Measurements from ENCODE around the gene HAPLN3. TPM values are rescaled to one million over a fixed set of nuclear protein-coding genes. Genes with fewer than 3 reads are reported as not detected.

Gene HAPLN3
- total RNA-seq, 1 donor from 2014 or later = 35.9 TPM

DNA sequence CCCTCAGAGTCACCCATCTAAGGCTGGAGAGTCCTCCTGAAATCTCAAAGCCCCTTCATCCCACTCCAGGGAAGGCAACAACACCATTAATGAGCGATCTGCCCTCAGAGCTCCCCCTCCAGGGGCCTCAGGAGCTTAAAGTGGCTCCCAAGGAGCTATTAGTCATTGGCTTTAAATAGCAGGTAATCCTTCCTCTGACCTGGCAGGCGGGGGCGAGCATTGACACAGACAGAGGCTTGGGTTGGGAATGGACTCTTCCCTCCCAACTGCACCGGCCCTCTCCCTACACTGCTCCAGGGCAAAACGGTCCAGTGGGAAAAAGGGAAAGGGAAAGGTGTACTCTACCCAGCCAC lies 16.4 kb upstream of the HAPLN3 start:
- no peak for DNase-seq (ENCODE audit: low read depth, low spot score)

DNA sequence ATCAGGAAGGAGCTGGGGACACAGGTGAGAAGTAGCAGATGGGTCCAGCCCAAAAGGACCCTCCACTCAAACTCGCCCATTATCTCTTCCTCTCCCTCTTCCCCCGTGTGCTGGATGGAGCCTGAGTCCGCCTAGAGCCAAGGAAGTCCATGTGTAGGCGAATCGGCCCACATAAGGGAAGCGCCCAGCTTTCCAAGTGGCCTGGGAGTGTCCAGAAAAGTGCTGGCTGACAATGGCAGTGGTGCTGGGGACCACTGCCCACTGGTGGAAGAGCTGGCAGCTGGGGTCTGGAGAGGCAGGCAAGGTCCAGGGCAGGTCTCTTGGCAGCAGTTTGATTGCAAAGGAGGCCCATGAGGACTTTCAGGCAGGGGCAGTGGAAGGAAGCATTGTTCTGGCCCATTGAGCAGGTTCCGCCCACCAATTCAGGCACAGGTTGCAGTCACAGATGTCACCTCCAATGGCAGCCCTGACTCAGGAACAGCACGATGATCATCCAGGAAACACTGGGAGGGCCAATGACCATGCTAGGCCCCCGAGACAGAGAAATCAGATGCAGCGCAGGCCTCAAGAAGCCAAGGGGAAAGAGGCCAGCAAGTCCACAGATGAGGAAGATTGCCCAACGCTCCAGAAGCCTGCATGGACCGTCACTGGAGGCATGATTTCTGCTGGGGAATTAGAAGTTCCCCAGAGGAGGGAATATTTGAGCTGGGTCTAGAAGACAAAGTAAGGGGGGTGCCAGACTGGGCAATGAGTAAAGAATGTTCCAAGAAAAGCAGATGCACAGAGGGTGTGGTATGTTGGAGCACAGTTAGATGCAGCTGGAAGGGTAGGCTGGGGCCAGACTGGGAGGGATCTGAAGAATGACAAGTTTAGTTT lies 14.8 kb upstream of the HAPLN3 start:
- no peak for DNase-seq (ENCODE audit: low read depth, low spot score)

DNA sequence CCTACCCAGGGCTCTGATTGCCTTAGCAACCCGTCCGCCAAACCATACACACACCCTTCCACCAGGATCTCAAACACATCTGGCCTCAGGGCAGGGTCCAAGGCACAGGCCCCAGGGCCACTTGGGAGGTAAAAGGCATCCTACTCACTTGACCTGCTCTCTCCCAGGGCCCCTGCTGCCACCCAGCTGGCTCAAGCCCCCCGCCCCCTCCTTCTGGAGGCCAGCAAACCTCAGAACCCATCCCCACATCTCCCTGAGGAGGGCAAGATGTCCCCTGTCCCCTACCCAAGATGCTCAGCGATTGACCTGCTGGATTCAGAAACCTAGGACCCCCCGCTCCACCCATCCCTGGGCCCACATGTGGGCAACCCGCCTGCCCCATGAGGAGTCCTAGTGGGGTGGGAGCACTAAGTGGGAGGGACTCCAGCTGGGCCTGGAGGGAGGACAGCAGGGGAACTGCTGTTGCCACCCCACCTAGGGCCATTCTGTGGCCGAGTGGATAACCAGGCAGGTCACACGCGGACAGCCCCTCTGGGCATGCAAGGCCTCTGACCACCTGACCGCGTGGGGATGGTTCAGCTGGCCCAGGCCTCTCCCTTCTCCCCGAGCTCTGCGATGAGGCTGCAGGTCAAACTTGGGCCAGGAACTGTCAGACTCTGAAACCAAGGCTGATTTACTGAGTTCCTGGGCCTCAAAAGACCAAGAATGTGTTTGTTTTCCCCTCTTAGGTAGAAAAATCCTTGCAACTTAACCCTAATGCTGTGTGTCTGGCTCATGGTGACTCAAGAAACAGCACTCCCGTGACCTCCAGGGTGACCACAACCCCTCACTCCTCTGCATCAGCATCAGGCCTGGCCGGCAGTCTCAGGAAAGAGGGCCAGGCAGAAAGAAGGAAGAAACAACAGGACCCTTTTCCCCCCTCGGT lies 13.6 kb upstream of the HAPLN3 start:
- no peak for DNase-seq (ENCODE audit: low read depth, low spot score)

DNA sequence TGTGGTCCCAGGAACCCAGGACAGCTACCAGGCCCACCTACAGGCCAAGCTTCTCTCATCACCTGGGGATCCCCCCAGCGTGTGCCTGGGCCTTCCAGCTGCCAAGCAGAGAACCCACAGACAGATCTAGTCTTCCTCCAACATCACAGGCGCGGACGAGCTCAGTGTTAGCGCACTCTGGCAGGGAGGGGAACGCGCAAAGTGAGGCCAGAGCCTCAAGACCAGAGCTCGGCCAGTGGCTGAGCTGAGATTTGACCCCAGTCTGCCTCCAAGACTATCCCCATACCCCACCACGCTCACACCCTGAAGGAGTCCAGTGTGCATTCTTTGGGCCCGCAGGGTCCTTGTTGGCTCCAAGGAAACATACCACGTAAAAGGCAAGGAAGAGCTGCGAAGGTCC lies 12.8 kb upstream of the HAPLN3 start:
- DNase-seq (ENCODE audit: low read depth, low spot score) = no peak

DNA sequence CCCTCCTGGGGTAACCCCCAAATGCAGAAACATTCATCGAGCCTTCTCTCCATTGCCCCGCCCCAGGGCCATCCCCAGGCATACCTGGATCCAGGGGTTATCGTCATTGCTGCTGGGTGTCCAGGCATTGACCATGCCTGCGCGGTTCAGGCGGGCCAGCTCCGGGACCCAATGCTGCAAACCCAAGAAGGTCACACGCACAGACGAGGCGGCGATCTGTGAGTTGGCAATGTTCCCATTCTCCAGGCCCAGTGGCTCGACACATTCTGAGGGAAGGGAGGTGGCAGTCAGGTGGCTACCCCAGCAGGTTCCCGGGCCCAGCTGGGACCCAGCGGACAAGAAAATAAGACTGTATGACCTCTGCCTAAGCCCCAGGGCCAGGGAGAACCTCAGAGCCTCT lies 11.8 kb upstream of the HAPLN3 start:
- DNase-seq (ENCODE audit: low read depth, low spot score) = no peak

DNA sequence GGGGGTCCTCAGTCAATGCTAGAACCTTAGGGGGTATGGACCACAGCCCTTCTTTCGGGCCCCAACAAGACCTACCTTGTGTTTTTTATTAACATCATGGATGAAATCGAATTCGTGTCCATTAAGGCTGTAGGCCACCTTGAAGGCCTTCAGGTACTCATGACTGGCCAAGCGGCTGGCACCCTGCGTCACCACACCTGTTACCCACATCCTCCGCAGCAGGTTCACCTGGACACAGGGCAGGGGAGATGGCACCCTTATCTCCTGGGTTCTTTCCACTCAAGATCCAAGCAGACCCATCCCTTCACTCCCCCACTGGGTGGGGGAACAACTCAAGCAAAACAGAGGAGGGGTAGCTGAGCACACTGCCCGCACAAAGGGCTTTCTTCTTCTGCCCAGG lies 11.2 kb upstream of the HAPLN3 start:
- no peak for DNase-seq (ENCODE audit: low read depth, low spot score)

DNA sequence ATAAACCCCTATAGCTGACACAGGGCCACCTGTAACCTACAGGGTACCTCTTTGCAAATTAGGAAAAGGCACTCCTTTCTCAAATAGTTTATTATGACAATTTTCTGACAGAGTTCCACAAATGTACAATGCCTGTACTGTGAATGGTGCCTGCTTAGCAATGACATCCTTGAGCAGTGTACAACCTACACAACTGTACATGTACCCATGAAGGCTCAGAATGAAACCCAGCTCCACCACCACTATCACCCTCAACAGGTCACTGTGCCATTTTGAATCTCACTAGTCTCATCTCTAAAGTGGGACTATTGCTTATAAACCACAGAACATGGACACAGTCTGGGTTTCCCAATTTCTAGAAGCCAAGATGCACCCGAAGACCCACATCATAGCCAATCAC lies 10.8 kb upstream of the HAPLN3 start:
- no peak for DNase-seq (ENCODE audit: low read depth, low spot score)

DNA sequence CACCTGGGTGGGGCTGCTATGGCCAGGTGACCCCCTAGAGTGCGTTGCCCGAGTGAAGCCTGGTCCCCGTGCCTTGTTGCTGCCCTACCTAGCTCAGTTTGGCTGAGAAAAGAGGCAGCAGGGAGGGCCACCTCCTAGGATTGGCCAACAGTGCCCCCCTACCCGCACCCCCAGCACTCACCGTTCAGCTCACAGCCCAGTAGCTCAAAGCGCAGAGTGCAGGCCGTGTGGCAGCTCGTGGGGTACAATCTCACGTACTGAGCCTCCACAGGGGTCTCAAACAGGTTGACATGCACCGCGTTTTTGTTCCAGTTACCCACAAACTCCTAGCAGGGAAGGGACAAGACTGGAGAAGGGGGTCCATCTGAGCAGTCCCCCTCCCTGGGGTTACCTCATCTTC lies 10.2 kb upstream of the HAPLN3 start:
- no peak for DNase-seq (ENCODE audit: low read depth, low spot score)

DNA sequence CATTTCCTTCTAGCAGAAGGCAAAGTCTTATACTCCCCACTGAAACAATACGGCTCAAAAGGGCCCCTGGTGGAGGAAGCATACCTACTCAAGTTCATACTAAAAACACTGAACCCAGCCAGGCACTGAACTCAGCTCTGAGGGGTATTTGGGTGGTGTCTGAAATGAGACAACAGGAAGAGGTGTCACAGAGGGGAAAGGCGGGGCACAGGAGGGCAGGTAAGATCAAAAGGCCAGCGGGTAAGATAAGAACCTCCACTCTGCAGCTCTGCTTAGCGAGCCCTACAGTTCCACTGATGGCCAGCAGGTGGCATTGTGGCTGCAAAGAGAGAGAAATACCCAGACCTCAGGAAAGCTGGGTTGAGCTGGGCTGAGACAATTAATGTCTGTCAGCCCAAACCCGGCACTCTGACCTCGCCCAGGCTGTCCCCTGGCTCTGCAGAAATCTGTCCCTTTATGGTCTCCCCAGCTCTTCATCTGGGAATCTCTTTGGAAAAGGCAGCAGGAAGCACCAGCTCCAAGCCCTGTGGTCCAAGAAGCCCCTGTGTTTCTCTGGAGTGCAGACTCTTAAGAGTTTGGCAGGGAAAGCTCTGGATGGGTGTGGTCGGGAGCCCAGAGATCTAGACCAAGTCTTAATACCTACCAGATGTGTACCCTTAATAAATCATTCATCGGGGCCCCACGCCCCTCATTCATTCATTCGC lies 9.4 kb upstream of the HAPLN3 start:
- DNase-seq (ENCODE audit: low read depth, low spot score) = no peak

DNA sequence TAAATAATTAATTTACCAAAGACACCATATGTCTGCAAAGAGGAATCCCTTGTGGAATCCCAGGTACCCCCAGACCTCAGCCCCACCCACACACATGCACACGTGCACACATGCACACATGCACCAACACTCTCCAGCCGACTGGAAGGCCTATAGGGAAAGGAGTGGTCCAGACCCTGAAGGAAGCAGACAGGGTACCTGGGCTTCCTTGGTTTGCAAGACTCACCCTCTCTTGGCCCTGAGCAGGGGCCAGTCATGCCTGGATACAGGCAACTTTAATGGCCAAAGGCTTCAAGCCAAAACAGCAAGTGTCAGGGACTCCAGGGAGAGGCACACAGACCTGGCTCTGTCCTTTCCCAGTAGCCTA lies 8.9 kb upstream of the HAPLN3 start:
- no peak for DNase-seq (ENCODE audit: low read depth, low spot score)

DNA sequence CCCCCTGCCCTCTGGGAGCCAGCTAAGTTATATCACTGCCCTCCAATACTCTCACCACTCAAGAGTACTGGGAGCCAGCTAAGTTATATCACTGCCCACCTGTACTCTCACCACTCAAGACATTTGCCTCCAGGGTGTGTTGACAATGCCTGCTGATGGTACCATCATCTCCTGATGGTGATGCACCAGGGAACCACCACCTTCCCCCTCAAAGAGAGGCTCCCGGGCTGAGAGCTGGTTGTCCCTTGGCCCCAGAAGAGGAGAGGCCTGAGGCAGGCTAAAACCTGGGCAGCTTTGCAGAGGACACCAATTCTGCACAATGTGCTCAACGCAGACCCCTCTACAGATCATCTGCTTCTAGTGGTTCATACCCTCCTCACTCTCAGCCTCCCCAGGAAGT lies 7.5 kb upstream of the HAPLN3 start:
- no peak for DNase-seq (ENCODE audit: low read depth, low spot score)

DNA sequence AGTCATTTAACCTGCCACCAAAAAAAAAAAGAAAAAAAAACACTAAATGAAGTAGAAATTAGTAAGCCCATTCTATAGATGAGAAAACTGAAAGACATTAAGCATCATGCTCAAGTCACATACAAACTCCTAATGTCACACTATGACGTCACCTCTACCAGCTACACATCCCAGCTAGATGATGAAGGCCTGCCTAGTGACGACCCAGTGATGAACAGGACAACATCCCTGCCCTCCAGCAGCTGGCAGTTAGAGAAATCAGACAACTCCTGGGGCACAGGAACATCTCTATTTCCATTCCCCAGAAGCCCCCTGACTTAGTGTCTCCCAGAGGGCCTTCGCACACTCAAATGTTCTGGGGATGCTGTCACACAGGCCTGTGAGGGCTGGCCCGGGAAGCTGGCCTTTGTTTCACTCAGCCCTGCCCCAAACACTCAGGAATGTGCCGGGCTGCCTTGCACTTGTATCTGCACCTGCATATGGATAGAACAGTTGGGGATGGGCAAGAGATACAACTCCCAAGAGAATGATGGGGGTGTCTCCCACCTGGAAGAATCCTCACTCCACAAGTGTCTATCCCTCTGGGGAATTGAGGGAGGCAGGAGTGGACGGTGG lies 7.0 kb upstream of the HAPLN3 start:
- DNase-seq (ENCODE audit: low read depth, low spot score) = no peak

DNA sequence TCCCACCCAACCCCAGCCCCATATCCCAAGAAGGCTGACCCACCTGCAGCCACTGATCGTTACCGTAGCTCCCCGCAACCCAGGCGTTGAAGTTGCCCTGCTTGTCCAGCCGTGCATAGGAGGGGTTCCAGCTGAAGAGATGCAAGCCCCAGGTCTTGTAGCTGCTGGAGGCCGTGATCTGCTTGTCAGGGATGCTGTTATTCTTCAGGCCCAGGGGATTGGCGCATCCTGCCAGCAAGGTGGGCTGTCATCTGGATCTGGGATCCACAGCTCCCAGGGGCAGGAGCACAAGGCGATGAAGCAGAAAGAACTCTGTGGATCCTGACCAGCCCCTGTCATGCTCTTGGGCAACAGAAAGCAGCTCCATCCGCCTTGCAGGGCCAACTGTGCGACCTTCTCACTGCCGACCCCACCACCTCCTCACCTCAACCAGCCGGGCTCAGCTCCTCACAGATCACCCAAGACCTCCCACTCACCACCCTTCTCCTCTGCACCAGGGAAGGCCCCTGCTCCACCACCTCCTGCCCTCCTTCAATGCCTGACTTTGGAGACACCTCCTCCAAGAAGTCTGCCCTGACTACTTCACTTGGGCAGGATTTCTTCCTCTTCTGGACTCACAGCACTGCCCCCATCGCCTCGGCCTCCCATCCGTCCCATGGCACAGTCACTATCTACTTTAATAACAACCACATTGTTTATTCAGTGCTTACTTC lies 6.3 kb upstream of the HAPLN3 start:
- DNase-seq (ENCODE audit: low read depth, low spot score) = no peak

DNA sequence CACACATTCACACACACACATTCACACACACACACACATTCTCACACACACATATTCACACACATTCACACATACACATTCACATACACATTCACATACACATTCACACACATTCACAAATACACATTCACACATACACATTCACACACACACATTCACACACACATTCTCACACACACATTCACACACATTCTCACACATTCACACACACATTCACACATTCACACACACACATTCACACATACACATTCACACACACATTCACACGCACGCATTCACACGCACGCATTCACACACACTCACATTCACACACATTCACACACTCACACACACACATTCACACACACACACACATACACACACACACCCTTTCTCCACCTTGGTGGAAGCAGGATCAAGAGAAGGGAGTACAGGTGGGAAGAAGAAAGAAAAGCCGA lies 5.7 kb upstream of the HAPLN3 start:
- no peak for DNase-seq (ENCODE audit: low read depth, low spot score)

DNA sequence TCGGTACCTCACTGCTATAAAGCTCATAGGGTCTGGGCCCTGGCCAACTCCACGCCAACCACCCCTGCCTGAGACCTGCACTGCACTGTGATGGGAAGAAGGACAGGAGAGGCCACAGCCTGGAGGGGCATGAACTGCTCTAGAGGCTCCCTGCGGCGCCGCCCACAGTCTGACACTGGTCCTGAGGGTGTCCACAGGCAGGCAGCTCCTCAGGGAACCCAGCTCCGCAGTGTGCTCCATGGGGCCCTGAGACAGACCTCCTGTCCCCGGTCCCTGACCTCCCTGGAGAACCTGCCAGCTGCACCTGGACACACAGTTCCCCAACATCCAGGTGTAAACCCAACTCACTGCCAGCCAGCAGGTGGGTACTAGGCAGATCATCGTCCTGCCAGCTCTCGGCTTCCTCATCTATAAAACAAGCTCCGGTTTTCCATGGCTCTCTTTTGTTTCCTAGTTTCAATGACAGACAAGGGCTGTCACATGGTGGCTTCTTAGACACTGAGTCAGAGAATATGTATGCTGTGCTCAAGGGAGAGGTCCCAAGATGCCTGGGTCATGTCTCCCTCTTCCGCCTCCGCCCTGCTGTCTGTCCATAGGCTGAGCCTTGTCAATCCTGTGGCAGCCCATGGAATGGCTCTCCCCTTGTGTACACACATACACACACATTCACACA lies 5.1 kb upstream of the HAPLN3 start:
- DNase-seq (ENCODE audit: low read depth, low spot score) = no peak

DNA sequence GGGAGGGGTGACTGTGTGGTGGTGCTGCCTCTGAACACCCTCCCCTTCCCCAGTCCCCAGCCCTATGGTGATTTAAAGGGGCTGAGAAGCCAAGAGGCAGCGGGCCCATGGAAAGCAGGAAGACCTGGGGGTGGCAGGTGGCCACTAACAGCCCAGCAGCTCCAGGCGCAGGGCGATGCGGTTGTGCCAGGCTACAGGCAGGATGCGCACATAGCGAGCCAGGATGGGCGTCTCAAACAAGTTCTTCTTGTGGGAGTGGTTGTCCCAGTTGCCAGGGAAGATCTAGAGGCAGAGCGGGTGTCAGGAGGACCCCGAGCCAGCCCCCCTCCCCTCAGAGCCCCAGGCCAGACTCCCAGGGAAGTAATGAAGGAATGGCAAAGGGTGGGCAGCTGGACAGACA lies 3.9 kb upstream of the HAPLN3 start:
- no peak for DNase-seq (ENCODE audit: low read depth, low spot score)

DNA sequence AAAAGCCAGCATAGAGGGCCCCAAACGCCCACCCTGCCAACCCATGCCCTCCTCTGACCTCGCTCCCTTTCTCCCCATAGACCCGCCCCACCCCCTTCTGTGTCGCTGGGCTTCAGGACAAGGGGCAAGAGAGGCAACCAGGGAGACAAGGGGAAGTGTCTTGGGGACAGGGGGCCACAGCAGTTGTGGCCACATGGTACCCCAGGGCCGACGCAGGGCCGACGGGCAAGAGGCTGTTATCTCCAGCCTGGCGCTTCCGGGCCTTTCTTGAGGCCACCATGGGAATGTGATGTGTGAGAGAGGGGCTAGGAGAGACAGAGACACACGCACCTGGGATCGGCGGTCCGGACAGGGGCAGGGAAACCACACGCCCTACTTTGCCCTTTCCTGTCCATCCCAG lies 3.4 kb upstream of the HAPLN3 start:
- no peak for DNase-seq (ENCODE audit: low read depth, low spot score)

DNA sequence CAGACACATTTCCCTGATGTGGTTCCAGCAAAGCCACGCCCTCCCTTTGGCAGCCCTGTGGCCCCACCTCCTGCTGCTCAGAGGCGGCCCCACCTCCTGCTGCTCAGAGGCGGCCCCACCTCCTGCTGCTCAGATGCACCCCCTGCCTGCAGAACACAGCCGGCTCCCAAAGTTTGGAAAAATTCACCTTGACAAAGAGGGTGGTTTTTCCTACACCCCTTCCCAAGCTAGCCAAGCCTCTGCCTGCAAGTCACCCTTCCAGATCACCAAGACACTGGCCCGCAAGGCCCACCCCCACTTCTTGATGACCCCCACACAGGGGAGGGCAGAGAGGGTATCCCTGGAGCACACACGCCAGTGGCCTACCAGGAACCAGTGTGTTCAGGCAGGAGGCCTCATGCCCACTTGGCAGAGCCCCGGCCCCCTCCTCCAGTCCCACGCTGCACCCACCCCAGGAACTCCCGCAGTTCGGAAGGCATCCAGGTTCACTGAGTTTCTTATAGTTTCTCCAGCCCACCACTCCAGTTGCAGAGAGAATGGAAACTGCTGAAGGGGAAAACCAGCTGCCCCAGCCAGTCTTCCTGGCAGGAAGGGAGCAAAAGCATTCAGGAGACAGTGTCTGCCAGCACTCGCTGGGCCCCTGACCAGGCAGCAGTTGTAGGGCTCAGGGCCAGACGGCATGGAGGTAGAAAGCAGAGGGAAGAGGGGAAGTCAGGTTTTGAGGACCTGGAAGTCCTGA lies 2.3 kb upstream of the HAPLN3 start:
- DNase-seq (ENCODE audit: low read depth, low spot score) = peak; percentile 49

DNA sequence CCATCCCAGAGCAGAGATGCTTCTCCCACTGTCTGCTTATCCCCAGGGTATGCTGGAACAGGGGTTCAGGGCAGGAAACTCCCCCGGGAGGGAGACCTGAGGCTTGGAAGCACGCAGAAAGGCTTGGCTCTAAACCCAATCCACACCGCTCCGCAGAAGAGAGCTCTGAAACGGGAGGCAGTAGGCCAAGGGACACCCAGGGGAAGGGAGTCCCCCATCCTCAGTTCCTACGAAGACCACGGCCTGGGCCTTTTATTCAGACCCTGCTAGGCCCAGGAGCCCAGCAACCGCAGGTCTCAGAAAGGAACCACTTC lies 1.8 kb upstream of the HAPLN3 start:
- no peak for DNase-seq (ENCODE audit: low read depth, low spot score)

Measured in pulmonary artery endothelial cell (primary cell).